NCI-H2171 treated with DMSO at 0.1 percent for 48 hours (cell line): ENCODE results near the gene COL6A3.
"Not testable (repeated sequence)": the region's sequence is repeated elsewhere in the genome, so short reads cannot be mapped to it uniquely, and the experiment has no call there.

ENCODE experiments used
- DNase-seq: peaks from one replicate; lab custom pipeline; 2025; lab: John Stamatoyannopoulos, UW

The COL6A3 gene

DNA sequence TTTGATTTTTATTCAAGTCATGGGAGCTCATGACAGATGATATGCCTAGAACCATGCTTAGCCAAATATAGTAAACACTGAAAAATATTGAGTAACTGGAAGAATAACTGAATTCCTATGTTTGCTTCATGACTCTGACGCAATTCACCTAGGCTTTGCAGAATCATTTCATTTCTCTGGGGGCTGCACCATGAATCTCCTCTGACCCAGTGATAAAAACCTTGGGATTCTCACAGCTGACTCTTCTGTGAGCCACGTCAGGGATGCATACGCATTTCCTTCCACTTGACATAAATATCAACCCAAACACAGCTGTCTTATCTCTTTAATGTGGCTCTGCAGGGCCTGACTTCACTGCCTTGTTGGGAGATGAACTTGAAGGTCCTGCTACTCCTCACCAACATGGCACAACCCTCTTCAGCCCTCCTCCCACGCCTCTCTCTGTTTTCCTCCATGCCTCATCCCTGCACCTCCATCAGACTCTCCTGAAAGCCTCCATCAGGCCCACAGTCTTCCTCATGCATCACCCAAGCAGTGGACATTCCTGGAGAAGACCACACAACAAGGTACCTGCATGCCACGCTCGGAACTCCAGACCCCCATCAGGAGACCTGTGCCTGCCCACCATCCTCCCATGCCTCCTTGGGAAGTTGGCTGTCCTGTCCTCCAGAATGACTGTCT is 29.8 kb downstream of the COL6A3 start:
- DNase-seq: no peak

DNA sequence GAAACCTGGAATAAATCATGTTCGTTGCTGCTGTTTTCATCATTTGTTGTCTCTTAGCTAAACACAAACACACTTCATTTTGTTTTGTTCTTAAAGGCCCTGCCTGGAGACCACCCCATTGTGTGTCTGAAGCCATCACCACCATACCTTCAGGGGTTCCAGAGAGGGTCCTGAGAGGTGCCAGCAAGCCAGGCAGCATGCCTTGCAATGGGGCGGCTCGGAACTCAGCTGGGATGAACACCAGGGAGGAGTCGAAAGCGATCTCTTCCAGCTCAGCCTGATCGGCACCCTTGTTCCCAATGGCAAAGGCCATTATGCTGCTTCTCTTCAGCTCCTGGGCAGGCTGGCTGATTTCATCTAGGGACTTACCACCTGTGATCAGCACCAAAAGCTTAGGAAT is 33.2 kb downstream of the COL6A3 start:
- no peak for DNase-seq

DNA sequence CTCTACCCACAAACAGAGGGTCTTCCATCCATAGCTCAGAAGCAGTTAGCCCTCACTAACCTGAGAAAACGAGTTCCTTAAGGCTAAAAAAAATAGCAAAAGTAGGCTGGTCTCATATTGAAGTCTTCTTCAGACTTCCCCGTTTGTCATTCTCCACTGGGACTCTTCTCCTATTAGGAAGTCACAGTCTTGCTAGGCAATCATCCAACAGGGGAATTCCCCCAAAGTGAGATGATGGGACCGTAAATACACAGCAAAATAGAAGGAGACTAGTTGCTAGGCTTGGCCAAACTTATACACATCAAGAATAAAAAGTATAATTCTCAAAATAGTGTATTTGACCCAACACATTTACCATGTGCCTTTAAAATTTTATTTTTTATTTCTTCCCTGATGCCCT is 34.3 kb downstream of the COL6A3 start:
- no peak for DNase-seq

DNA sequence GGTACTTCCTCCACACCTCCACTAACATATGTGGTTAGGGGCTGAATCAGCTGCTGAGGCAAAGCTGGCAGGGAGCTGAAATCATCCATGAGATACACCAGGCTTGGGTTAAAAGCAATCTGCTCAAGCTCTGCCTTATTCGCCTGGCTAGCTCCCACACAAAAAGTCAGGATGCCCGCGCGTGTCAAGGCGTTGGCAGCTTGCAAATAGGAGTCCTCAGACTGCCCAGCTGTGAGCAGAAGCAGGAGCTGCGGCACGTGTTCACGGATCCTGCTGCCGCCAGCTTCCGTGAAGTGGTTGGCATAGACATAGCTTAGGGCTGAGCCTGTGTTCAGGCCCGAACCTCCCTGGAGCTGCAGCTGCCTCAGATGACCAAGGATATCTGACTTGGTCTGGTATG is 35.3 kb downstream of the COL6A3 start:
- no peak for DNase-seq

DNA sequence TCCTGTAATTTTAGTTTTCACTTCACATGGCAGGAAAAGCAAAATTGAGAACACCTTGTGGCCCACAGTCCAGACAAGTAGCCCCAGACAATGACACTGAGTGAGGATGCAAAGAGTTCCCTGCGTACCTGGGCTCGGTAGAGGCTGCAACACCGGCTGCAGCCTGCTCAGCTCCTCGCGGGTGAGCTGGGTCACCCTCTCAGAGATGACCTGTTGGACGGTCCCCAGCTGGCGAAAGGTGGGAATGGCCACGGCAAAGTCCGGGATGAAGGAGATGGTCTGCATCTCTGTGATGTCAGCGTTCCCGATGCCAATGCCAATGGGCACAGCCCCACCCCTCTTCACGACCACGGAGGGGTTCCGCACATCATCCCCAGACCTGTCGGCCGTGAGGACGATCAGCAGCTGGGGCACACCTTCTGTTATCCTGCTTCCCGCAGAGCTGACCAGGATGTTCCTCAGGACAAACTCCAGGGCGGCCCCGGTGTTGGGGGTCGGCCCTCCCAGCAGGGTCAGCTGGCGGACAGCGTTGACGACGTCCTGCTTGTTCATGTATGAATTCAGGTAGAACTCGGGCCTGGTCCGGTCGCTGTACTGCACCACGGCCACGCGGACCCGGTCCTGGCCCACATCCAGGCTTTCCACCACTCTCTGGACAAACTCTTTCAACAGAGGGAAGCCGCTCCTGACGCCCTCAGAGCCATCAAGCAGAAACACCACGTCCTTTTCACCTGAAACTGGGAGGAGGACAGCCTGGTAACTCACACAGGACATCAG is 39.5 kb downstream of the COL6A3 start:
- DNase-seq: no peak

DNA sequence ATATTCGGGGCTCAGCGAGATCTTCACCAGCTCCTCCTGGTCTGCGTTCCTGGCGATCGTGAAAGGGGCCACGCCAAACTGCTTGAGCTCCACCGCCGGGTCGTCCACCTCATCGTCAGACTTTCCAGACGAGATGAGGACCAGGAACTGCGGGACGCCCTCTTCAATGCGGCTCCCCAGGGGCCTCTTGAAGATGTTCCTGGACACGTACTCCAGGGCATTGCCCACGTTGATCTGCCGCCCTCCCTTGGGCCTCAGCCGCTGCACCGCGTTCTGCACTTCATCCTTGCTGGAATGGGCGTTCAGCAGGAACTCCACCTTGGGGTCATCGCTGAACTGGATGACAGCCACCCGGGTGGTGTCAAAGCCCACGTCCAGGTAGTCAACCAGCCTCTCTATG is 42.1 kb downstream of the COL6A3 start:
- no peak for DNase-seq

DNA sequence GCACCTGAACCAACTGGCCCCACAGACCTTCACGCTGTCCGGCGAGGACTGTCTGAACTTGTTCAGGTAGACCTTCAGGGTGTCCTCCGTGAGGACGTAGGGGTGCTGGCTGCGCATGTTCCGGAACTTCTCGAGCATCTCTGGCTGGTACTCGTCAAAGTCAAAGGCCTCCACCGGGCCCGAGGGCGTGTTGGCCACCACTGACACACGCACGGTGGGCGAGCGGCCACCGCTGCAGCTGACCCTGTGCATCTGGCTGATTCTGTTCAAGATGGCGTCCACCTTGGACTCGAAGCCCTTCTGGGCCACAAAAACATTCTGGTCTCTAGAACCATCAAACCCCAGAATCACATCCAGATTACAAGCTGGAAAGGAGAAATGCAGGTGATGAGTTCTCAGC is 48.3 kb downstream of the COL6A3 start:
- DNase-seq: no peak

DNA sequence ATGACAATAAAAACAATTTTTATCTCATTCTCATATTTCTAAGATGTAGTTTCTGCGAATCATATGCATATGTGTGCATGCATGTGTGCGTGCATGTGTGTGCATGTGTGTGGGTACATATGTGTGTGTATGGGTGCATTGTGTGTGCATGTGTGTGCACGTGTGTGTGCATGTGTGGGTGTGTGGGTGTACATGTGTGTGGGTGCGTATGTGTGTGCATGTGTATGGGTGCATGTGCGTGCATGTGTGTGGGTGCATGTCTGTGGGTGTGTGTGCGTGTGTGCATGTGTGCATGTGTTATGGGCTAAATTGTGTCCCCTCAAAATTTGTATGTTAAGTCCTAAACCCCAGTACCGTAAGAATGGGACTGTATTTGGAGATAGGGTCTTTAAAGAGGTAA is 49.3 kb downstream of the COL6A3 start:
- no peak for DNase-seq

DNA sequence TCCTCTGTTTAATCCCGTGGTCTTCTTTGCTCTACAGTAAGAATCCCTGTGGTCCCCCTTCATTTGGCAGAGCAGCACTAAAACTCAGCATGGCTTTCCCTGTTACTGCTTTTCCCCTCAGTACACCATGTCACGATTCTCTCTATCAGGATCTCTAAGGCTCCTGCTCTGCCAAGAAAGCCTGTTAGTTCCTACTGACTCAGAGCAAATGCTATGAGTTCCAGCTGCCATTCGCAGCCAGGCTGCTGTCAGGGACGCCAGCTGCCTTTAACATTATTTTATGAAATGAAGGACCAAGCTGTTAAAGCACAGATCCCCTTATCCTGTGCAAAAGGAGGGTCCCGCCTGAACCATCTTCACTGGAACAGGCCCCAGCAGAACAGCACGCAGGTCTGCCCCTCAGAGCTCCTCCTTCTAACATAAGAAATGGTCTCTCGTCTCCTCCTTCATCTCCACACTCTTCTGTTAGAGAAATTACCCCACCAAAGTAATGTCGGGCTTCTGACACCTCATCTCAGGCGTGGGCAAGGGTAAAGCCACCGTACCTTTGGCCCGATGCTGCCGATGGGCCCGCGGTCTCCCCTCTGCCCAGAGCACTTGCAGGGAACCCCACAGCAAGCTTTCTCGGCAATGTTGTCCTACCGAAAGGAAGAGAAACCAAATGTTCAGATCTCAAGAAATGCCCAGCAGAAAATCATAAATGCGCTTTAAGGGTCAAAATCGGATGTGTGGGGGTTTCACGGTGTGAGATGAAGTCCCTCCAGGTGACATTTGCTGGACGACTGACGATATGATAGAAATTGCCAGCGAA is 52.6 kb downstream of the COL6A3 start:
- no peak for DNase-seq

DNA sequence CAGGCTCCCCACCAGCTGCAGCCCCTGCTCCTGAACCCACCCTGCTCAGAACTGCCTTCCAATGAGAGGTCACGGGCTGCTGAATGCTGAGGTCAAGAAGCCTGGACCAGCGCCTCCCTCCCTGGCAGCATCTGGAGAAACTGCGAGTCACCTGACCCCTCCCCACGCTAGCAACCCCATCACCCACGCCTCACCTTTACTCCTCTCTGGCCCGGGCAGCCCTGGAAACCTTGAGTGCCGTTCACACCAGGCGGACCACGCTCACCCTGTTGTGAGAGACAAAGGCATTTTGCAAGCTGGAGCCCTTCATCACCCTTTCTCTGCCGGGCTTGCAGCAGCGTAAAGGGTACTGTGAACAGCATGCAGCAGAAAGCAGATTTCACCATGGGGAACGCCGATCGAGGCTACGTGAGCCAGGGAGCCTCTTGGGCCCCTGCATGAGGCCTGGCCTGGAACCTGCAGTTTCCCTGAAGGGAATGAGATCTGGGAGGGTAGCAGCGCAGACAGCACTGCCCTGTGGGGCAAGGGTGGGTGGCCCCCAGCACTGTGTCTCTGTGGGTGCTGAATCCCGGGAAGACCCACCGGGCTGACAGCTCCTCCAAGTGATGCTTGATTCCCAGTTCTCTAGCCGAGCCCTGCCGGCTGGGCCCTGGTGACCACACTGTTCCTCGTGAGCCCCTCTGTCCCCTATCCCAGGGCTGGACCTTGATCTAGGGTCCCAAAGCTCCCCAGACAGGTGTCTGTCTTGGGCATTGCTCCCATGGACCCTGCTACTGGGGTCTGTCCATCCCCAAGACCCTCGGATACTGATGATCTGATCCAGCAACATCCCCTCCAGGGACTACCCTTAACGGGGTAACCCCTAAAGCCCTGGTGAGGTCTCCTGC is 53.8 kb downstream of the COL6A3 start:
- DNase-seq: no peak

DNA sequence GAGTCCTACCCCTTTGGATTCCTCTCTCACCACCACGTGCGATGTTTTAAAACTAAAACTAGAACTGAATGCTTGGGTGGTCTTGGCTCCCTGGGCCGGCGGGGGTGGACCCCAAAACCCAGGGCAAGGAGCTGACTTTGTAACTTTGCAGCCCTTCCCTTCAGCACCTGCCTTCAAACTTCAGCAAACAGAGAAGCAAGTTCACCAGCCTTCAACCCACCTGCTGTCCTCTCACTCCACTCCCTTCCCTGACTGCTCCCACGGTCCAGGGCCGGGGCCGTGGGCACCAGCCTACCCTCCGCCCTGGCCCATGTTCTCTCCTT is 54.5 kb downstream of the COL6A3 start:
- DNase-seq: no peak

DNA sequence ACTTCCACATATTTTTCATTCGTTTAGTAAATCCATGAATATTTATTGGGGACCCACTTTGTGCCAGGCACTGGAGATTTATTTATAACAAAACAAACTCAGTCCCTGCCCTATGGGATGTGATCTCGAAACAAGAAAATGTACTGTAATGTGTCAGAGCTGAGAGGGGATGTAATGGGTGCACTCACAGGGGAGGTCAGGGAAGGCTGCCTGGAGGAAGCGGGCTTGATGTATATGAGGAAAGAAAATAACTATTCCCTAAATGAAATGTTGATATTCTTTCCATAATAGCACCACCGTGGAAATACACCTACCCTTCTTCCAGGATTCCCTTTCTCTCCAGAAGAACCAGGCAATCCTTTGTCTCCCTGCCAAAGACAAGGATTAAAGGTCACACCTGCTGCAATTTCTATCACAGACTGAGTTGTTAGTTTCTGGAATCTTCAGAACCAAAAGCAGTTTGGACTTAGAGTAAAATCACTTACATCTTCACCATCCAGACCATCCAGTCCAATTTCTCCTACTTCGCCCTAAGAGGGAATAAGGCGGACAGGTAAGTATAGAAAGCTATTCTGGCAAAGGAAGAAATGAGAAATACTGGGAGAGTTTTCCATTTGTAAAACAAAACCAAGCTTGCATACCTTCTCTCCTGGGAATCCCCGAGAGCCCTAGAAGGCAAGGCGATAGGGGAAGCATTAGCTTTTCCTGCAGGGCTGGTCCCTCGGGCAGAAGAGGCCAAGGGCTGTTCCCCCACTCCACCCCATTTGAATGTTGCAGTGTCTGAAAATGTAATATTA is 55.0 kb downstream of the COL6A3 start:
- no peak for DNase-seq

DNA sequence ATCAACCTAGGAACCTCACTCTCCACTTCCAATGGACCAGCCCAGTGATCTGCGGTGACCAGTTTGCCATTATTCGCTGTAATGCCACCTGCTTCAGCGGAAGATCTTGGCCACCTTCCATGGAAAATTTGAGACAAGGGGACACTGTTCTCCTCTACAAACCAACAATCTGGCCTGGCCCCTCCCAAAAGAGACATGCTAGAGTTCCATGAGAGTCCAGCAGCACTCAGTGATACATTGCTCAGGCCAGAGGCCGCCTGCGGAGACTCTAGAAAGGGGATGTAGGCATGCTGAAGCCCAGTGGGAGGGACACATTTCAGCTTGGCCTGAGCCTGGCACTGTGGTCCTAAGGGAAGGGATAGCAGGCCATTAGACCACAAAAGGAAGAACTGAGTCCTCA is 58.3 kb downstream of the COL6A3 start:
- no peak for DNase-seq

DNA sequence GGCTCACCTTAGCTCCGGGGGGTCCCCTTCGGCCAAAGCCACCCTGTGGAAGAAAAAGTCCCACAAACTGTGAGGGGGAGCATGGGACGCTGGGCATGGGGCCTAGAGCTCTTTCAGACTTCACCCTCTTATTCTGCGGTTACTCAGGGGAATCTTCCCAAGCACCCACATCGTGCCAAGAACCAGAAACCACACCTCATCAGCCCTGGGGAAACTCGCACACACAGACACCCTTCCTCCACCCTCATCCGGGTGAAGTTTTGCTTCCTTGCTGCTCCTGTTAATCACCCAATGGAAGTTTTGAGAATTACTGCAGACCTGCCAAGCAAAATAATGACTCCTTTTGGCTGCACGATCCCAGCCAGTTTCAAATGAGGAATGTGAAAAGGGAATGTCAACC is 59.1 kb downstream of the COL6A3 start:
- no peak for DNase-seq

DNA sequence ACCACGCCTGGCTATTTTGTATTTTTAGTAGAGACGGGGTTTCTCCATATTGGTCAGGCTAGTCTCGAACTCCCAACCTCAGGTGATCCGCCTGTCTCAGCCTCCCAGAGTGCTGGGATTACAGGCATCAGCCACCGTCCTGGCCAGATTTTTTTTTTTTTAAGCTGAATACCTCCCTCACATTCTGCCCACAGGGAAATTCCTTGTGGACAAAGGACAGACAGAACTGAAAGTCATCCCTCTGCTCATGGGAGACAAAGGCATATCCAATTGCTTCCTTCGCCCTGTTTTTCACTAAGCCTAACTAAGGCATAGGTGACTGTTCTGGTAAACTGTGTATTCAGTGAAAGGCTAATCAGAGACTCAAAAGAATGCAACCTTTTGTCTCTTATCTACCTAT is 59.8 kb downstream of the COL6A3 start:
- not testable (repeated sequence) for DNase-seq

DNA sequence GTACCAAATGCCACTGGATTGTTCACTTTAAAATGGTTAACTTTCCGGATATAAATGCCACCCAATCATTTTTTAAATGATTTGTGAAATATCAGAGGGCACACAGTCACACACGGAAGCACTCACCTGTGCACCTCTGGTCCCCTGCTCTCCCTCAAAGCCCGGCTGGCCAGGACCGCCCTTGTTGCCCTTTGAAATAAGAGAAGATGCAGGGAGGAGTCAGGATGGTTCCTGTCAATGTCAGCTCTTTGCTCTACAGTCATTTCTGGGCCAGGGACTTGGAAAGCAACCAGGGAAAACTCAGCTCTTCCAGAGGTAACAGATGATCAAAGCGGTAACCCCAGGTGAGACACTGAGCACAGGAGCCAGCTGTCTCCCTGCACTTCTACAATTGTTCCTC is 60.7 kb downstream of the COL6A3 start:
- peak; percentile 57 for DNase-seq

DNA sequence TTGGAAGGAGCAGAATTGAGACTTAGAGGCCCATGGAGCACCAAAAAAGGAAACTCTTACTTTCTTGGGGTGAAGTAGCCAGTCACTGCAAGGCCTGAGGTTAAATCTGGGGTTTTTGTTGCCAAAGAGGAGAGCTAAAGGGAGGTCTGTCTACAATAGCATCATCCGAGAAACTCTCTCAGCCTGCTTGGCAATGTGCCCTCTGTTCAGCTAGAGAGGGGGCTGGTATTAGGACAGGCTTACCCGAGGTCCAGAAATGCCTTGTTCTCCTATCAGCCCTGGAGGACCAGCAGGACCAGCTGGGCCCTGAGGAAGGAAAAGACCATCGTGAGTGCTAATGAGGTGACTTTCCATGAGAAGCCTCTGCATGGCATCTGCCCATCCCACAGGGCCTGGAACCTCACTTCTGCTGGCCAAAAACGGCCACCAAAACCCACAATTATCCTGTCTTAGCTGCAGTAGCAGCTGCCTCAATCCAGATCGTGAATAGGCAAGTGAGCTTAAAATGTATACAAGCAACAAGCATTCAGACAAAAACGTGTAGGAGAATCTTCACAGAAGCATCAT is 61.6 kb downstream of the COL6A3 start:
- no peak for DNase-seq

DNA sequence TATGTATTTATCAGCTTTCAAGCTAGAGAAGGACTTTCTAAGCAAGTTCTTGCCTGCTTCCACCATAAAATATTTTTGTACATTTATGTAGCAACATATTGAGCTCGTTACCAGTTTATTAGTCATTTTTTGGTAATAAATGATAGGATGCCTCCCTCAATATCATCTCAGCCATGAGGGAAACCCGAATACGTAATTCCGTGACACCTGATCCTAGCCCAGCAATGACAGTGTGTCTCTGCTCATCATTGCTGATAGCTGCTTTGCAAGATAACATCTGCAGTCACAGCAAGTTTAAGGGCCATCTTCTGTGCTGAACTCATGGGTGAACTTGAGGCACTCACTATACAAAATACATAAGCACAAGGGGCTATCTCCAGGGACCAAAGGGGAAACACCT is 62.2 kb downstream of the COL6A3 start:
- DNase-seq: peak; percentile 9

DNA sequence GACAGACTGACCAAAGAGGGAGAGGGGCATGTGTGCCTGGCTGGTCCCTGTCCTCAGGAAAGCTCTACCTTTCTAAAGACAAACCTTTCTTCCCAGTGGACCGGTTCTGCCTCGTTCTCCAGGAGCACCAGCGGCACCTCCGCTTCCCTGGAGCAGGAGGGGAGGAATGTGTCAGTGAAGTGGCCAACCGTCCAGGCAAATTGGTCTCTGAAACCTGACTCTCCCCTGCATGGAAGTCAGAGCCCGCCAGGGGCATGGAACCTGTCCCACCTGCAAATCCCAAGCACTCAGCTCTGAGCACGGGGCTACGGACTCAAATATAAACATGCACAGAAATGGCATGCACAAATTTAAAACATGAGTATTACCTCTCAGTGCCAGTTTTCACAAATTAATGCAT is 62.9 kb downstream of the COL6A3 start:
- DNase-seq: no peak

DNA sequence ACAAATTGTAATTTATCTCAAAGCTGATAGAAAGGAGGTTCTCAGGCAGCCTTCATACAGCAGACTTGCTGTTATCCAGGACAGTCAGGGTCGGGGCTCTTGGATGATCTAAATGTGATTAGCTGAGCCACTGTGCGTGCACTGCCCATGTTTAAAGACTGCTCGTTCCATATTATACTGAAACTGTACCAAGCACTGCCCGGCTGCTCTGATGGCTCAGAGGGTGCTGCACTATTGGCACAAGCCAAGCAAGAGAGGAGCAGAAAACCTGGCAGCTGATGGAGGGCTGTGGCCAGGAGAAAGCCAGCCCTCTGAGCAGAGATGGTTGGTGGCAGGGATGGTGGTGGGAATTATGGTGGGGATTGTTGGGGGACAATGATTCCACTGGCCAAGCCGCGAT is 63.4 kb downstream of the COL6A3 start:
- no peak for DNase-seq

DNA sequence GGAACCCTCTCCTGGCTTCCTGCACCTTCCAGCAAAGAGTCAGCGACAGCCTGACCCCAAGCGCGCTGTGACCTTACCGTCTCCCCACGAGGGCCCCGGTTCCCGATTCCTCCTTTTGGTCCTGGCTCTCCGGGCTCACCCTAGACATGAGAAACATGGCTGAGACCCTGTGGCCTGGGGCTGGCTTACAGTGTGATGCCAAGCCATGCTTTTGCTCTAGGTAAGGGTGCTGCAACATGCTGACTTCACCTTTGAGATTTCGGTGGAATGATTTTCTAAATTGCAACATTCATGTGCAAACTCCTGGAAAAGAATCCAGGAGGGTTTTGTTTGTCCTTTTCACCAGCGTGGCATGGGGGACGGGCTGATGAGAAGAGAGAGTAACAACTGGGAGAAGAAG is 63.9 kb downstream of the COL6A3 start:
- DNase-seq: no peak
